HG03280 (cell line): ENCODE measurements around the gene PRKCH.

Experiments used
- ATAC-seq: cut with Tn5 transposase; IDR thresholded peaks from one replicate; pipeline ENCODE4 v1.9.1; 2021; ENCODE audit warnings: mild to moderate bottlenecking, moderate library complexity; ENCODE audit not compliant: unreplicated experiment

The PRKCH gene

DNA sequence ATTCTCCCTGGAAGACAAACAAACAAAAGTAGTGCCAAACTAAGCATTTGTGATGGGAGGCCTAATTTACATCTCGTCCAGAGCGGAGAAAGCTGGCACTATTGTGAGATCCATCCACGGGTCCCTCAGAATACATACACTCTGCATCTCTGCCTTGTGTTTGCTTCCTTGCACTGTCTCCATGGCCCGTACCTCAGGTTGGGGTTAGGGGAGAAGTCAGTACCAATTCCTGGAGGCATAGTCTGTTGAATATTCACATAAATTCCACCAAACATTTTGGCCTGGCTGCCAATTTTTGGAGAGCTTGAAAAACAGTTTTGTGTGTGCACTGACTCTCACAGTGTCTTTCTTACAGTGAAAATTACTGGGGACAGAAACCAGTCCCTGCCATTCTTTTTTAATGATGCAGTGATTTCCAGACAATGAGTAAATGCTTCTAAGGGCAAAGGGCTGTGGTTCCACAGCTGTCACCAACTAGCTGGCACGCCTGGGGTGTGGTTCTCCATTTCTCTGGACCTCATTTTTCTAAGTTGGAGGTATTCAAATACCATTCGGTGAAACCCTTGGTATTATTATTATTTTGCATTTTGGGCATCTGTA is 254.3 kb downstream of the PRKCH start:
- no peak for ATAC-seq

DNA sequence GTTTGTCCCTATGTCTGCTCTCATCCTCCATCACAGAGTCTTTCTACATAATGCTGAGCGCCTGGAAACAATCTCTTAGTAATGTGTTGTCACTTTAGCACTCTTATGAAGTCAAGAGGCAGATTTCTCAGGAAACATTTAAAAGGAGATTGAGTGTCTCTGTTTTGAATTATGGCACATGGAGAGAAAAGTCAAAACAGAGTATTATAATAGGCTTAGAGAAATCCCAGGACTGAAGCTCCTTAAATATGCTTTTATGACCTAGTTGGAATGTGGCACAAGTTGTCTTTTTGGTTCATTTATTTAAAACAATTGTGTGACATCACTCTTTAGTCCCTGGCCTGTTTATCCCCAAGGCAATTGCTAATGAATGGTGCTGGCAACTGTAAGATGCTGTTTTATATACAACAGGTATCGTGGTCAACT is 256.1 kb downstream of the PRKCH start:
- ATAC-seq = no peak

GRCh38 chr14:61578745-61579144 is 257.4 kb downstream of the PRKCH start:
- no peak for ATAC-seq

DNA sequence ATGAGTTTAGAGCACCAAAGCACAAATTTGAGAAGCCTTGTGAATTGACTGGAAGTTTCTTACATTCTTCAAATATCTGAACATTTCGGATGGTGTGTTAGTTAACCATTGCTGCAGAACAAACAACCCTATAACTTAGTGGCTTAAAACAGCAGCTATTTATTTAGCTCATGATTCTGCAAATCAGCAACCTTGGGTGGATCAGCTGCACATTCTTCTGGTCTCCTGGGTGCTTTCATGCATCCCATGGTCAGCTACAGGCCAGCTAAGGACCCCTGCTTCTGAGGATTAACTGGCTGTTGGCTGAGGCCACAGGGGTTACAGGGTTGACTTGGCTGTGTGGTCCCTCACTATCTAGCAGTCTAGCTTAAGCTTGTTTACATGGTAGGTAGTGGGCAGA is 260.0 kb downstream of the PRKCH start:
- ATAC-seq = no peak

DNA sequence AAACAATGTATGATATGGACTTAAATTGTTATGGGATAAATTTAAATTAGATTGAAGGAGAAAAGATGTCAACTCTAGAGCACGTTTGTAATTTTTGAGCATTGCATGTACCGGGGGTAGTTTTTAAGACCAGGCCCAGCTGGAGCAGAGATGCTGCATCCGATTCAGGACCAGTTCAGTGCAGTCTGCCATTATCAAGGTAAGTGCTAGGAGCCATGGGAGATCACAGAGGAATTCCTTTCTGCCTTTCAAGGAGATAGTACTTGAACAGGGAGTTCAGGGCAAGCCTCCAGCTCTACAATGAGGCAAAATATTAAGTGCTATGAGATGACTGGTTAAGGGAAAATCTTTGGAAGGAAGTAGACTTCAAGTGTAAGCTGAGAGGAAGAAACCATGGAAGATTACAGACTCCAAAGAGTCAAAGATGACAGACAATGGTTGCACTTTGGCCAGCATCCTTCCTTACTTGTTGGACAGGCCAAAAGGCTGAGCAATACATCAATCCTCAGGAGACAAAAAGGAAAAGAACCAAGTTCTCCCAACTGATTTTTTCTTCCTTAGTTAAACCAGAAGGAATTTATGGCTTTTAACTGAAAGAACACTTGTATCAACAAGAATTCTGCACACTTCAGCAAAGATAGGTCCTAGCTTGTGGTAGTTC is 260.7 kb downstream of the PRKCH start:
- no peak for ATAC-seq

DNA sequence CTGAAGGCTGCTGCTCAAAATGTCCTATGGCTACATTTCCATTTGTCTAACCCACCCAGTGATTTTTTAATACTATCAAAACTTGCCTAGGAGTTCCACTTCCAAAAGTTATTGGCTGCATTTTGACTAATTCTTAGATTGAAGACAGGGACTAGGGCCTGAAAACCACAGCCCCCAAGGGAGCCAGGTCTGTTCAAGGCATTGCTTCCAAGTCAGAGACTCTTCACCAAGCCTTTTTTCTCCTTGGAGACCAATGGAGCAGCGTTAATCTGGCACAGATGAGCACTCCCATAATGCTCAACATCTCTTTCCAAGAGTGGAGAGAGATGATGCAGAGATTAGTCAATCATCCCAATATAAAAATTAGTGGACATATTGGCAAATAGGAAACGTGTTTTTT is 261.4 kb downstream of the PRKCH start:
- ATAC-seq = no peak

- no peak for ATAC-seq
Observed at GRCh38 chr14:61584331-61584741, 263.0 kb downstream of the PRKCH start.

- no peak for ATAC-seq
Observed at GRCh38 chr14:61585598-61586543, 264.5 kb downstream of the PRKCH start.

- no peak for ATAC-seq
Observed at GRCh38 chr14:61586544-61587055, 265.2 kb downstream of the PRKCH start.

DNA sequence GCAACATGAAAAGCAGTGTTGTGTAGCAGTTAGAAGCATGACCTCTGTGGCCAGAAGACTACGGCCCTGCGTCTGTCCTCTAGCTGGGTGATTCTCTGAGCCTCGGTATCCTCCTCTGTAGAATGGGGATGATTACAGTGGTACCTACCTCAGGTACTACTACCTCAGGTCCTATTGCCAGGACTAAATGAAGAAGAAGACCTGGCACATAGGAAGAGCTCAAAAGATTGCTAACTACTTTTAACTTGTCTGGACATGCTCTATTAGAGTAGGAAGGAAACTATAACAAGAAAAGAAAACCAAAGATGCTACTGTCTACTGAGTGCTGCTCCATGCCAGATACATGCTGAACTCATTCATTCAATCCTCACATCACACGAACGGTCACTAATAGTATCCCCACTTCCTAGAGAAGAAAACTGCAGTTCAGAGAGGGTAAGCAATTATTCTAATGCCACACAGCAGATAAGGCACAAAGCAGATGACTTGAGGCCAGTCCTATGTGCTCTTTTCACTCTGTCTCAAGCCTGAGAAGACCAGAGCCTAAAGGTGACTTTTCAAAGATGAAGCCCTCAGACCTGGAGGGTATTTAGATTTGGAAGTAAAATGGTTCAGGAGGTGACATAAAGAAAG is 265.8 kb downstream of the PRKCH start:
- ATAC-seq = no peak

GRCh38 chr14:61588419-61588901 is 267.1 kb downstream of the PRKCH start:
- no peak for ATAC-seq

- ATAC-seq = no peak
Observed at GRCh38 chr14:61589691-61590581, 268.6 kb downstream of the PRKCH start.

DNA sequence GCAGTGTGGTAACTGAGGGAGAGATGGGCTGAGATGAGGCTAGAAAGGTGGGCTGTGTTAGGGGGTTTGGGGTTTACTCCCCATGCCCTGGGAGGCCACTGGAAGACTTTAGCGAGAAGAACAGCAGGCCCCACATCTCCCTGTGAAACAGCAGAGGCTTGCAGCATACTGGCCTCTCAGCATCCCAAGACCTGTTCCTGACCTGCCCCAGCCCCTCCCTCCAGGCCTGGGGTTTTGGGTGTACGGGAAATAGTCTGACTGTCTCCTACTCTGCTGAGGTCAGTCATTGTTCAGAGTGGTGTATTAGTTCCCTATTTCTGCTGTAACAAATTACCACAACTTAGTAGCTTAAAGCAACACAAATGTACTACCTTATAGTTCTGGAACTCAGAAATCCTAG is 270.5 kb downstream of the PRKCH start:
- ATAC-seq = no peak

GRCh38 chr14:61593330-61593729 is 272.0 kb downstream of the PRKCH start:
- ATAC-seq = no peak

- ATAC-seq = no peak
Observed at GRCh38 chr14:61596990-61597389, 275.6 kb downstream of the PRKCH start.

- ATAC-seq = no peak
Observed at GRCh38 chr14:61598980-61599379, 277.6 kb downstream of the PRKCH start.

DNA sequence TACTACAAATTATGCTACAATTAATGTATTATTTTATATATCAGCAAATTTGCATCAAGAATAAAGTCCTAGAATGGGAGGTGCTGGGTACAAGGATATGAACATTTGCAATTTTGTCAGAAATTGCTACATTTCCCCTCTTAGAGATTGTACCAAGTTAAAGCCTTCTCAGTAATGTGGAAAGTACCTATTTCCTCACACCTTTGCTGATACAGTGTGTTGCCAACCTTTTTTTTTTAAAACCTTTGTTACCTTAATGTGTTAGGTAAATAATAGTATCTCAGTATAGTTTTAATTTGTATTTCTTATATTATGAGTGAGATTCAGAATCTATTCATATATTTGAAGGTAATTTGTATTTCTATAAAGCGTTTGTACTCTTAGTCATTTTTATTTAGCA is 278.6 kb downstream of the PRKCH start:
- ATAC-seq = no peak
